ENCODE measurements around the gene ATG4B.
A peak's percentile ranks its signal among the peaks of the same experiment; 100 is the strongest.

The ATG4B gene

GRCh38 chr2:241668354-241668753 lies 30.9 kb downstream of the ATG4B start:
- no peak for ATAC-seq

- no peak for ATAC-seq
These were observed 31.3 kb downstream of the ATG4B start for GRCh38 chr2:241668839-241669238.

GRCh38 chr2:241670333-241671110 lies 33.0 kb downstream of the ATG4B start:
- no peak for ATAC-seq

- ATAC-seq: no peak
These were observed 34.2 kb downstream of the ATG4B start for GRCh38 chr2:241671457-241672240.

GRCh38 chr2:241672243-241673188 lies 35.0 kb downstream of the ATG4B start:
- no peak for ATAC-seq

- no peak for ATAC-seq
These were observed 35.7 kb downstream of the ATG4B start for GRCh38 chr2:241673189-241673663.

GRCh38 chr2:241673797-241674725 lies 36.6 kb downstream of the ATG4B start:
- ATAC-seq: no peak

- no peak for ATAC-seq
These were observed 38.4 kb downstream of the ATG4B start for GRCh38 chr2:241675885-241676284.

- no peak for ATAC-seq
These were observed 39.2 kb downstream of the ATG4B start for GRCh38 chr2:241676665-241677064.

- ATAC-seq: no peak
These were observed 39.9 kb downstream of the ATG4B start for GRCh38 chr2:241677392-241677791.

- no peak for ATAC-seq
These were observed 40.8 kb downstream of the ATG4B start for GRCh38 chr2:241678307-241678706.

- ATAC-seq: no peak
These were observed 41.5 kb downstream of the ATG4B start for GRCh38 chr2:241678784-241679540.

- no peak for ATAC-seq
These were observed 42.6 kb downstream of the ATG4B start for GRCh38 chr2:241680044-241680443.

- peak in 1 of 2 donors; percentile 17 for ATAC-seq
These were observed 43.5 kb downstream of the ATG4B start for GRCh38 chr2:241680827-241681599.

- peak; percentile 0 to 2 for ATAC-seq
These were observed 48.8 kb downstream of the ATG4B start for GRCh38 chr2:241686324-241686649.

- ATAC-seq: peak; percentile 97
These were observed 49.3 kb downstream of the ATG4B start, which contains the start of gene DTYMK for GRCh38 chr2:241686650-241687425. Gene DTYMK (minus strand): TSS chr2:241686815. CDS start chr2:241686783, 32 bp downstream.

- no peak for ATAC-seq
These were observed 51.8 kb downstream of the ATG4B start for GRCh38 chr2:241689306-241689705.

GRCh38 chr2:241690202-241690717 lies 52.8 kb downstream of the ATG4B start:
- ATAC-seq: no peak

- ATAC-seq: no peak
These were observed 55.0 kb downstream of the ATG4B start for GRCh38 chr2:241692448-241692847.

All from activated CD4-positive, CD25-positive, alpha-beta regulatory T cell treated with anti-CD3 and anti-CD28 coated beads, Interleukin-2, amount 50 U/mL, for 24 hours (primary cell).